Loucy (cell line): ENCODE data around the gene AJAP1.

Source experiments
- H2AFZ ChIP-seq: fragments of 200-600 bp; sonication (generic); 2 replicates; pipeline ENCODE4 v1.6.0; 2016; ENCODE audit warnings: antibody characterized with exemption, mild to moderate bottlenecking, low read length, moderate library complexity
- H3F3A ChIP-seq: fragments of 200-600 bp; 2 replicates; pipeline ENCODE4 v1.6.0; 2016; ENCODE audit warnings: antibody characterized with exemption, low read depth, mild to moderate bottlenecking
- H3K27me3 ChIP-seq: fragments of 200-600 bp; sonication (generic); 2 replicates; pipeline ENCODE4 v1.6.1; 2014; ENCODE audit warnings: low read length, mild to moderate bottlenecking; ENCODE audit not compliant: insufficient read depth, poor library complexity, severe bottlenecking
- H3K36me3 ChIP-seq: fragments of 200-600 bp; sonication (generic); 2 replicates; pipeline ENCODE4 v1.6.1; 2016; ENCODE audit warnings: low read length; ENCODE audit not compliant: insufficient read depth
- H3K4me1 ChIP-seq: fragments of 200-600 bp; sonication (generic); 2 replicates; pipeline ENCODE4 v1.5.1; 2014; ENCODE audit warnings: low read length, mild to moderate bottlenecking; ENCODE audit not compliant: insufficient read depth, poor library complexity, severe bottlenecking
- H3K4me2 ChIP-seq: fragments of 200-600 bp; sonication (generic); 2 replicates; pipeline ENCODE4 v1.6.0; 2014; ENCODE audit warnings: antibody characterized with exemption, low read length, low read depth, mild to moderate bottlenecking; ENCODE audit not compliant: poor library complexity, severe bottlenecking
- H3K4me3 ChIP-seq: fragments of 200-600 bp; sonication (generic); 2 replicates; pipeline ENCODE4 v1.5.1; 2014; ENCODE audit warnings: low read length, mild to moderate bottlenecking, mixed read lengths; ENCODE audit not compliant: poor library complexity, severe bottlenecking
- H3K79me2 ChIP-seq: fragments of 200-600 bp; sonication (generic); 2 replicates; pipeline ENCODE4 v1.6.1; 2014; ENCODE audit warnings: low read length; ENCODE audit not compliant: insufficient read depth
- H3K9ac ChIP-seq: fragments of 200-600 bp; sonication (generic); 2 replicates; pipeline ENCODE4 v1.6.0; 2014; ENCODE audit warnings: mild to moderate bottlenecking, low read depth, low read length, moderate library complexity; ENCODE audit not compliant: poor library complexity, severe bottlenecking
- H3K9me2 ChIP-seq: fragments of 200-600 bp; sonication (generic); replicated peaks from 2 replicates; pipeline ENCODE4 v1.6.1; 2016; ENCODE audit warnings: low read depth, low read length, mixed read lengths
- H3K9me3 ChIP-seq: fragments of 200-600 bp; sonication (generic); 2 replicates; pipeline ENCODE4 v1.6.1; 2014; ENCODE audit warnings: mild to moderate bottlenecking, antibody characterized with exemption, low read length, low read depth; ENCODE audit not compliant: insufficient read depth
- H4K20me1 ChIP-seq: fragments of 200-600 bp; sonication (generic); 2 replicates; pipeline ENCODE4 v1.6.0; 2014; ENCODE audit warnings: antibody characterized with exemption, low read length, mild to moderate bottlenecking; ENCODE audit not compliant: insufficient read depth, poor library complexity, severe bottlenecking
- EZH2phosphoT487 ChIP-seq: fragments of 200-600 bp; IDR thresholded peaks from 2 replicates; pipeline ENCODE4 v1.6.1; 2018; ENCODE audit warnings: antibody characterized with exemption, mild to moderate bottlenecking, moderate library complexity, borderline replicate concordance
- TF ChIP-seq, protein P1 (sequence below): fragments of 200-600 bp; sonication (generic); conservative IDR thresholded peaks from 2 replicates; pipeline ENCODE4 v1.5.1; 2014; ENCODE audit warnings: mild to moderate bottlenecking, antibody characterized with exemption, low read length

The AJAP1 gene

DNA sequence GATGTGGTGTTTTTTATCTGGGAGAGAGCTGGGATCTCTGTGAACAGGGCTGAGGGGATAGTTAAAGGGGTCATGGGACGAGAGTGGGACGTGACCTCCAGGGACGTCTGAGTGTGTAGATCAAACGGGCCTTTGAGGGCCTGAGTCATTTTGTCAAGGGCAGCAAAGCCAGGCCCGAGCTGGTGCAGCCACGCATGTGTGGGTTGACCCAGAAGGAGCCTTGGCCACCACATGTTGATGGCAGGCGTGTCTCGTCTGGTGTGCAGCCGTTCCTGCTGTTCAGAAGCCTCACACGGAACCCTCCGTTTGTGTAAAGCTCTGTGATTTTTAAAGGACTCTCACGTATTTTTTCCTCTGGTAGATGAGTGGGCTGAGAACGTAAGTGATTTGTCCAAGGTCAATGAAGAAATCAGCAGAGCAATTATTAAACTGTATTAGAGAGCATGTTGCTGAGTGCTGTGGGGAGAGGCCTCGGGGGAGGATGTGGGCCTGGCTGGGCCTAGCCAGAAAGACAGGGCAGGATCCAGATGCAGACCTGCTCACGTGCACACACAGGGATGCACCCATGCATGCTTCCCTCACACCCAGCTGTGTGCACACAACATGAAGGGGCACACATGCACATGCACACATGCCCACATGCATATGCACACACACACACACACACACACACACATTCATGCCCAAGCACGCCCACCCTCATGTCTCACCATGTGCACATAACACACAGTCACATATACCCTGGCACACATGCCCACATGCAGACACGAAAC is 89.8 kb downstream of the AJAP1 start:
- Histone ChIP-seq H3K4me3 (no peak overlapping the region), H3K27me3 (no peaks in the 10 kb centered on the region), H4K20me1 (no peaks in the 10 kb centered on the region), H3K79me2 (no peaks in the 10 kb centered on the region), H3K9me3 (peaks cover 6% of the 10 kb centered on the region; the same call in 1 of the 2 replicates), H3K36me3 (no peaks in the 10 kb centered on the region), H3K9me2 (no peaks in the 10 kb centered on the region), H3K9ac (no peak overlapping the region), H2AFZ (no peak overlapping the region), H3K4me1 (no peaks in the 10 kb centered on the region), H3F3A (no peaks in the 10 kb centered on the region), H3K4me2 (no peak overlapping the region)
- TF ChIP-seq EZH2phosphoT487, result no peak
- TF ChIP-seq, protein P1, sequence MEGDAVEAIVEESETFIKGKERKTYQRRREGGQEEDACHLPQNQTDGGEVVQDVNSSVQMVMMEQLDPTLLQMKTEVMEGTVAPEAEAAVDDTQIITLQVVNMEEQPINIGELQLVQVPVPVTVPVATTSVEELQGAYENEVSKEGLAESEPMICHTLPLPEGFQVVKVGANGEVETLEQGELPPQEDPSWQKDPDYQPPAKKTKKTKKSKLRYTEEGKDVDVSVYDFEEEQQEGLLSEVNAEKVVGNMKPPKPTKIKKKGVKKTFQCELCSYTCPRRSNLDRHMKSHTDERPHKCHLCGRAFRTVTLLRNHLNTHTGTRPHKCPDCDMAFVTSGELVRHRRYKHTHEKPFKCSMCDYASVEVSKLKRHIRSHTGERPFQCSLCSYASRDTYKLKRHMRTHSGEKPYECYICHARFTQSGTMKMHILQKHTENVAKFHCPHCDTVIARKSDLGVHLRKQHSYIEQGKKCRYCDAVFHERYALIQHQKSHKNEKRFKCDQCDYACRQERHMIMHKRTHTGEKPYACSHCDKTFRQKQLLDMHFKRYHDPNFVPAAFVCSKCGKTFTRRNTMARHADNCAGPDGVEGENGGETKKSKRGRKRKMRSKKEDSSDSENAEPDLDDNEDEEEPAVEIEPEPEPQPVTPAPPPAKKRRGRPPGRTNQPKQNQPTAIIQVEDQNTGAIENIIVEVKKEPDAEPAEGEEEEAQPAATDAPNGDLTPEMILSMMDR, result no peak

DNA sequence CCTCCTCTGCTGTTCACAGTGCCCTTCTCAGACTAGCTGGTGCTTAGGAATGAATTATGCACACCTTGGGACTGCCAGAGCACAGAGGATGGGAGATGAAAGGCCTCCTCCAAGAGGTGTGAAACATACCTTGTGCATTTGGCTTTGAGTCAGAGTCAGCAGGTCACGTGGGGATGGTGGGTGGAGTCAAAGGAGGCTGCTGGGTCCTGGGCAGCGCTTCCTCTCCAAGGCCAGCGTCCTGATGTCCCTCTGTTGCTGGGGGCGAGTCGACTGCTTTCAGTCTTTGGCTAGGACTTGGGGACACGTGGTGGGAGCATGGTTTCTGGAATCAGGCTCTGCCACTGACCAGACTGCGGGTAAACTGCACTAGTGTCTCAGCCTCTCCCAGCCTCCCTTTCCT is 91.2 kb downstream of the AJAP1 start:
- no peaks in the 10 kb centered on the region for H3F3A ChIP-seq
- H3K9ac ChIP-seq, result no peak overlapping the region
- H3K4me2 ChIP-seq, result no peak overlapping the region
- no peaks in the 10 kb centered on the region for H3K79me2 ChIP-seq
- H4K20me1 ChIP-seq, result no peaks in the 10 kb centered on the region
- H3K9me3 ChIP-seq, result peaks cover 3% of the 10 kb centered on the region; the same call in 1 of the 2 replicates
- no peaks in the 10 kb centered on the region for H3K27me3 ChIP-seq
- H3K4me3 ChIP-seq, result no peak overlapping the region
- TF ChIP-seq, protein P1, result no peak
- no peak for TF ChIP-seq EZH2phosphoT487
- no peaks in the 10 kb centered on the region for H3K9me2 ChIP-seq
- H3K4me1 ChIP-seq, result no peaks in the 10 kb centered on the region
- no peak overlapping the region for H2AFZ ChIP-seq
- no peaks in the 10 kb centered on the region for H3K36me3 ChIP-seq

DNA sequence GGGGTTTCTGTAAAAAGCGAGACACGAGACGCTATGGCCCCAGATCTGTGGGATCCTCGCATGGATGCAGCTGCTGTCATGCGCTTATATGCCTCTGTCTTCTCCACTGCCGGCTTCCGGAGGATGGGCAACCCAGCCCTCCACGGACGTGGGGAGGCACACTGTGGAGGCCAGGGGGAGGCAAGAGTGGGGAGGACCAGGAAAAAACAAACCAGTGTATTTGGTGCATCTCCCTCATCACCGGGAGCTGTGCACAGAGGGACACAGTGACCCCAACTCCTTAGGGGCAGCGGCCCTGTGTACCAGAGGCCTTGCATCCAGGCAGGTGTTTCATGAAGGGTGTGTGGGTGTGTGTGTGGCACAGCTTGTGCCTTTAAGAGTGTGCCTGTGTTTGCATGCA is 95.0 kb downstream of the AJAP1 start:
- Histone ChIP-seq H2AFZ (no peak overlapping the region), H3K27me3 (no peaks in the 10 kb centered on the region), H3K79me2 (no peaks in the 10 kb centered on the region), H3K4me2 (no peak overlapping the region), H3K36me3 (no peaks in the 10 kb centered on the region), H3F3A (no peaks in the 10 kb centered on the region), H4K20me1 (no peaks in the 10 kb centered on the region), H3K9me3 (peaks cover 10% of the 10 kb centered on the region; the same call in 1 of the 2 replicates), H3K4me1 (no peaks in the 10 kb centered on the region), H3K9ac (no peak overlapping the region), H3K4me3 (no peak overlapping the region), H3K9me2 (no peaks in the 10 kb centered on the region)
- no peak for TF ChIP-seq EZH2phosphoT487
- TF ChIP-seq, protein P1, result no peak
